HG03039 (cell line): Measurements from ENCODE around the gene SPEG.
"Not testable (repeated sequence)": the region's sequence is repeated elsewhere in the genome, so short reads cannot be mapped to it uniquely, and the experiment has no call there.

Experiments
- ATAC-seq: cut with Tn5 transposase; IDR thresholded peaks from one replicate; pipeline ENCODE4 v1.9.1; 2021; ENCODE audit warnings: mild to moderate bottlenecking, moderate library complexity; ENCODE audit not compliant: unreplicated experiment

The SPEG gene

DNA sequence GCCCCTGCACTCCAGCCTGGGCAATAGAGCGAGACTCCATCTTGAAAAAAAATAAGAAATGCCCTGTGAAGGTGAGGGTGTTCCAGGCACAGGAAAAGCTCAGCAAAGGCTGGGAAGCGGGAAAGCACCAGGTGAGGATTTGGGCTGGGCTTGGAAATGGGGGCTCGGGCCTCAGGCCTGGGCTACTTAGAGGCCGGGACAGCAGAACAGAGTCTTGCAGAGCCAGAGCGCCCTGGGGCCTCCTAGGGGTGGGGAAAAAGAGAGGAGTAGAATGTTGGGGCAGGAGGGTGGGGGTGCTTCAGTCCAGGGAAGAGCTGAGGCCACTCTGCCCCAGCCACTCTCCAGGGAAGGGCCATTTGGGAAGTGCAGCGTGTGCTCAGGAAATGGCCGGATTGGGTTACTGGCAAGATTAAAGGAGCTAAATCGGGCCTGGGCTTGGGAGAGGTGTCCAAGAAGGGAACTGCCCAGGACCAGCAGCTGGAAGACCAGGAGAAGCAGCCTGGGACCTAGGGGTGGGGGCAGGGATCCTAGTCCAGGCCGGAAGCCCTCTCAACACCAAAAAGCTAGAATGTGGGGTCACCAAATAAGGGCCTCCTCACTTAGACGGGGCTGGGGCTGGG lies 30.2 kb upstream of the SPEG start:
- no peak for ATAC-seq

DNA sequence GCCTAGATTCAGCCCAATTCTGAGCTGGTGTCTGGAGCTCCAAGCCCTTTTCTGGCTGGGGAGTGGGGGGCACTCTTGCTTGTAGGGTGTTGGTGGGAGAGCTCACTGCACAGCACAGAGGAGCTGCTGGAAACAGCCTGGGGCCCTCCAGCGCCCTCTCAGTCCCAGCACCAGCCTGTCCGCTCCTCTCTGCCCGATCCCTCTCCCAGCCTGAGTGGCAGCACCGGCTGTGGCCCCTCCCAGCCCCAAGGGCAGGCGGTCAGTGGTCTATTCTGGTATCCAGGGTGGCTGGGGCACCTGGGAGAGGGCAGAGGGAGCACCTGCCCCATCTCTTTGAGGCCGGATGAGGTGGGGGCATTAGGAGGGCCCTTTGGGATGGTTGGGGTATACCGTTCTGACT lies 29.7 kb upstream of the SPEG start:
- ATAC-seq: no peak

DNA sequence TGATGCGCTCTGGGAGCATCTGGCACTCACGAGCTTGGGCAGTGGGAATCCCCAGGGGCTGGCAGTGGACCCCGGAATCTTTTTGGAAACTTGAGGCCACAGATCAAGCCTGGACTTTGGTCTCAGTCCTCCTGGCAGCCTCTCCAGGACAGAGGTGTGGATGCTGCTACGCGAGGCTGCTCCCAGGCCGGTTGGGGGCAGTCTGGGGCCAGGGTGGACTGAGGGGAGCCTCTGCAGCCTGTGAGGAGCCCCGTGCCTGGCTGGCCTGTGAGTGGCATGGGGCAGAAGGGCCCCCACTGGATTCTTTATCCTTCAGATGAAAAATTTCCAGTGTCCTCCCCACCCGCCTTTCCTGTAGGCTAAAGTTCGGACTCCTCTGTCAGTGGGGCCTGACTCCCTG lies 29.2 kb upstream of the SPEG start:
- ATAC-seq: no peak

- ATAC-seq: no peak
Measured at GRCh38 chr2:219405958-219406860, 28.4 kb upstream of the SPEG start.

DNA sequence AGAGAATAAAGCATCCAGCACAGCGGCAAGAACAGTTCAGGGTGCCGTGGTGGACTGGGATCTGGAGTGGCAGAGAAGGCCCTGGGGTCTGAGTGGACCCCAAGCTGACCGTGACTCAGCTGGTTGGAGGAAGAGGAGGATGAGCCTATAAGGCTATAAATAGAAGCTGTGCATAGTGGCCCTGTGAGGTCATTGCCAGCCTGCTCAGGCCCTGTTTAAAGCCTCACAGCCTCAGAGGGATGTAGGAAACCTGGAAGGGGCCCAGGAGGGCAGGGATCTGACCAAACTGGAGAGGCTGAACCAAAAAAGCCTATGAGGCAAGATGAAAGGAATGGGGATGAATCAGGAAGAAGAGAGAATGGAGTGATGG lies 27.8 kb upstream of the SPEG start:
- no peak for ATAC-seq

GRCh38 chr2:219407343-219407742 lies 27.3 kb upstream of the SPEG start:
- not testable (repeated sequence) for ATAC-seq

GRCh38 chr2:219408204-219408603 lies 26.4 kb upstream of the SPEG start:
- no peak for ATAC-seq

DNA sequence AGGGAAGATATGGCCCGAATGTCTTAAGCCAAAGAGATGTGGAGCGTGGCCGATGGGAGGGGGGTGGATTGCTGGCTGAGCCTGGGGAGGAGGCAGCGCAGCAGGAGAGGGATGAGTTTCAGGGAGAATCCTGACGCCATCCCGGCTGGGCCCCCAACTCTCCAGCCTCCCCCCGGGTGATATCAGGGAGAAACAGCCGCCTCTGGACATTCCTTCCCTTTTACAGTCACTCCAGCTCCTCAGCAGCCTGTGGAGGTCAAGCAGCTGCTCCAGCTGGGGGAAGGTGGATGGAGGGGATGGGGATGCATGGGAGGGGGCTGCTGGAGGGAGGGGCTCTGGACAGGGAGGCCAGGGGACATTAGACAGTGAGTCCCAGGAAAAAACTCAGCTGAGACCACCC lies 26.0 kb upstream of the SPEG start:
- no peak for ATAC-seq

GRCh38 chr2:219409619-219410018 lies 25.0 kb upstream of the SPEG start:
- ATAC-seq: no peak

- no peak for ATAC-seq
Measured at GRCh38 chr2:219410390-219410789, 24.3 kb upstream of the SPEG start.

DNA sequence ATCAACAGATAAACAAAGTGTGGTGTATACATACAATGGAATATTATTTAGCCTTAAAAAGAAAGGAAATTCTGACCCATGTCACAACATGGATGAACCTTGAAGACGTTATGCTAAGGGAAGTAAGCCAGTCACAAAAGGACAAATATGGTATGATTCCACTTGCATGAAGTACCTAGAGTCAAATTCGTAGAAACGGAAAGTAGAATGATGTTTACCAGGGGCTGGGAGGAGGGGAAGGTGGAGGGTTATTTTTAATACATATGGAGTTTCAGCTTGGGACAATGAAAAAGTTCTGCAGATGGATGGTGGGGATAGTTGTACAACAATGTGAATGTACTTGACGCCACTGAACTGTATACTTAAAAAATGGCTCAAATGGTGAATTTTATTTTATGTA lies 19.8 kb upstream of the SPEG start:
- no peak for ATAC-seq

DNA sequence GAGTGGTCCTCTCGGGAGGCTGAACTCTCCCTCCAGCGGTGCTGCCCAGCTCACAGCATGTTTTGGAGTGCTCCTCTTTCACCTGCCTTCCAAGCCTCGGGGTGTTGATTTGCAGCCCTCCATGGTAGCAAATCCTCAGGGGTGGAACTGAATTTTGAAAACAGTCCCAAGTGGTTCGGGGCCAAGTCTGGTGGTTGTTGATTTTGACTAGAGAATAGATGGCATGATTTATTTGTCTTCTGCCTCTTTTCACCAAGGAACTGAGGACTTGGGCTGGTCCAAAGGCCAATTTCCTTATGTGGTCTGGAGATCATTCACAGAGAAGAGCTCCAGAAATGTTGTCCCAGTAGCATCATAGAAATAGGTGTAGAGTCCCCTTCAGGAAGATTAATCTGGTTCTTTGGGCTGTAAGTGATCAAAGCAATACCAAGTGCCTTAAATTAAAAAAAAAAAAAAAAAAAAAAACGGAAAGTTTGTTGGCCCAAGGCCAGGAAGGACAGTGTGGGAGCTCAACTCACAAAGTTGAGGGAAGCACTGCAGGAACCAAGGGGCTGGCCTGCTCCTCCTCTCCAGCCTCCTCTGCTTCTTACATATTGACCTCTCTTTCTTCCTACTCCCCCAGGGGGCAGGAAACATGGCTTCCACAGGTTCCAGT lies 18.9 kb upstream of the SPEG start:
- ATAC-seq: no peak

DNA sequence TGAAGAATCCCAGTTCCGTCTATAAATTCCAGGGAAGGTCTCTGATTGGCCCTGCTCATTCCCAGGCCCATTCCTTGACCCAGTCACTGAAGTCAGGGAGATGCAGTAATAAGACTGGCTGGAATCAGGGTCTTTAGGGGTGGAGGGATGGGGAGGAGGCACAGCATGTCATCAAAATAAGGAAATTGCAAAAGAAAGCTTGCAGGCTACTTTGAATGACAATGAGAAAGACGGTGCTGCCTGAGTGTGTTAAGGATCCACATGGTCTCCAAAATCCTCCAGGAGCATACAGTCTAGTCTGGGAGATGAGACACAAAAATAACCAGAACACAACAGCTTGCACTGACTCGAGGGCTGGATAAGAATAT lies 18.4 kb upstream of the SPEG start:
- ATAC-seq: no peak

DNA sequence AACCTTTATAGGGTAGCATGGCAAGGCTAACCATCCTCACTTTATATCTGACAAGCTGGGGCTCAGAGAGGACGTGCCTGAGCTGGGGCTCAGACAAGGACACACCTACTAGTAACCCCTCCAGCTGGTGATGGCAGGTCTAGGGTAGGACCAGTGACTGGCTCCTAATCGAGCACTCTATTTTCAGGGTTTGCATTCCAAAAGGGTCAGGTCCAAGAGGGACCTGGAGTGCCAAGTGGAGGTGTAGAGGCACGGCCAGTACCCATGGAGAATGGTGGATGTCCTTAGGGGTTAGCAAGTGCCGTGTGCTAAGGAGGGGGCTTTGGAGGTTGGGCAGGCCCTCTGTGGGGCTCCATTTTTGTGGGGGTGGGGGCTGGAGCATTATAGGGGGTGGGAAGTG lies 17.7 kb upstream of the SPEG start:
- ATAC-seq: no peak

GRCh38 chr2:219417374-219417773 lies 17.3 kb upstream of the SPEG start:
- no peak for ATAC-seq

DNA sequence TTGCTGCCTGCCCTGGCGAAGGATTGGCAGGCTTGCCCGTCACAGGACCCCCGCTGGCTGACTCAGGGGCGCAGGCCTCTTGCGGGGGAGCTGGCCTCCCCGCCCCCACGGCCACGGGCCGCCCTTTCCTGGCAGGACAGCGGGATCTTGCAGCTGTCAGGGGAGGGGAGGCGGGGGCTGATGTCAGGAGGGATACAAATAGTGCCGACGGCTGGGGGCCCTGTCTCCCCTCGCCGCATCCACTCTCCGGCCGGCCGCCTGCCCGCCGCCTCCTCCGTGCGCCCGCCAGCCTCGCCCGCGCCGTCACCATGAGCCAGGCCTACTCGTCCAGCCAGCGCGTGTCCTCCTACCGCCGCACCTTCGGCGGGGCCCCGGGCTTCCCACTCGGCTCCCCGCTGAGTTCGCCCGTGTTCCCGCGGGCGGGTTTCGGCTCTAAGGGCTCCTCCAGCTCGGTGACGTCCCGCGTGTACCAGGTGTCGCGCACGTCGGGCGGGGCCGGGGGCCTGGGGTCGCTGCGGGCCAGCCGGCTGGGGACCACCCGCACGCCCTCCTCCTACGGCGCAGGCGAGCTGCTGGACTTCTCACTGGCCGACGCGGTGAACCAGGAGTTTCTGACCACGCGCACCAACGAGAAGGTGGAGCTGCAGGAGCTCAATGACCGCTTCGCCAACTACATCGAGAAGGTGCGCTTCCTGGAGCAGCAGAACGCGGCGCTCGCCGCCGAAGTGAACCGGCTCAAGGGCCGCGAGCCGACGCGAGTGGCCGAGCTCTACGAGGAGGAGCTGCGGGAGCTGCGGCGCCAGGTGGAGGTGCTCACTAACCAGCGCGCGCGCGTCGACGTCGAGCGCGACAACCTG lies 16.3 kb upstream of the SPEG start, which contains the start of gene DES:
Gene DES (plus strand): TSS at position 223 of the 857 bp plus-strand sequence. CDS start 86 bp downstream, at position 309.
- ATAC-seq: no peak

DNA sequence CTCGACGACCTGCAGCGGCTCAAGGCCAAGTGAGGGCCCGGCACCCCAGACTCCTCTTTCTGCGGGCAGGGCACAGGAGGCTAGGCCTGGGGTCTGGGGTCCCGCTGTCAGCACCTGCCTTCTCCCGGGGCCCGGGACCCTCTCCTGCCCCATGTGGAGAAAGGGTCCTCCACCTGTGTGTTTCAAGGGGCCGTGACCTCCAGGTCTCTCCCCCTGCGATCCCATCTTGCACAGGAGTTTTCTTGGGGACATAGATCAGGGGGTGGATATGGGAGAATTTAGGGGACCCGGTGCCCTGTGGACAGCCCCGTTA lies 15.7 kb upstream of the SPEG start:
- no peak for ATAC-seq

- ATAC-seq: no peak
Measured at GRCh38 chr2:219419331-219420197, 15.1 kb upstream of the SPEG start.

GRCh38 chr2:219420687-219421086 lies 14.0 kb upstream of the SPEG start:
- ATAC-seq: no peak

GRCh38 chr2:219421323-219421722 lies 13.3 kb upstream of the SPEG start:
- no peak for ATAC-seq
